HepG2 (cell line): ENCODE data around the gene BSG. TPM values are rescaled to one million over a fixed set of nuclear protein-coding genes. Genes with fewer than 3 reads are reported as not detected.

Source experiments
- CEBPG ChIP-seq: IDR thresholded peaks from 2 replicates; pipeline ENCODE4 v1.6.1; 2016
- FLYWCH1 ChIP-seq: sonication (generic); formaldehyde crosslinking; IDR thresholded peaks from 2 replicates; pipeline ENCODE4 v1.8.1; 2023; ENCODE audit warnings: mild to moderate bottlenecking, missing genetic modification reagents
- KAT8 ChIP-seq: IDR thresholded peaks from 2 replicates; pipeline ENCODE4 v1.6.1; 2016; ENCODE audit warnings: missing genetic modification reagents, missing compliant biosample characterization
- LCORL ChIP-seq, 2 experiments: fragments of 450-650 bp in 1 of 2; sonication (generic) in 1 of 2; formaldehyde crosslinking in 1 of 2; IDR thresholded peaks; 2 replicates each; pipeline versions ENCODE4 v1.5.0 to v1.6.1; 2017 to 2020; ENCODE audit warnings: antibody characterized with exemption in 1 of 2, missing genetic modification reagents in 1 of 2
- NFE2L1 ChIP-seq: sonication (generic); formaldehyde crosslinking; IDR thresholded peaks from 2 replicates; pipeline ENCODE4 v1.4.0; 2020; ENCODE audit warnings: missing genetic modification reagents, mild to moderate bottlenecking, borderline replicate concordance
- NPAS2 ChIP-seq: sonication (generic); formaldehyde crosslinking; IDR thresholded peaks from 2 replicates; pipeline ENCODE4 v1.8.0; 2022; ENCODE audit warnings: mild to moderate bottlenecking, missing genetic modification reagents, borderline replicate concordance
- REPIN1 ChIP-seq: sonication (generic); formaldehyde crosslinking; IDR thresholded peaks from 2 replicates; pipeline ENCODE4 v1.8.0; 2022; ENCODE audit warnings: missing genetic modification reagents, low read depth, mild to moderate bottlenecking, borderline replicate concordance
- ZNF234 ChIP-seq: sonication (generic); formaldehyde crosslinking; conservative IDR thresholded peaks from 2 replicates; pipeline ENCODE4 v1.5.1; 2020; ENCODE audit warnings: mild to moderate bottlenecking, missing genetic modification reagents
- ZNF563 ChIP-seq: sonication (generic); formaldehyde crosslinking; IDR thresholded peaks from 2 replicates; pipeline ENCODE4 v1.8.0; 2022; ENCODE audit warnings: mild to moderate bottlenecking, moderate library complexity, missing genetic modification reagents
- ZNF749 ChIP-seq: sonication (generic); formaldehyde crosslinking; IDR thresholded peaks from 2 replicates; pipeline ENCODE4 v1.8.0; 2022; ENCODE audit warnings: mild to moderate bottlenecking, missing genetic modification reagents, moderate library complexity, borderline replicate concordance
- ZNF777 ChIP-seq: sonication (generic); formaldehyde crosslinking; IDR thresholded peaks from 2 replicates; pipeline ENCODE4 v1.4.0; 2020; ENCODE audit warnings: missing genetic modification reagents
- polyA plus RNA-seq, 8 experiments: library from polyadenylated mRNA; depleted of rRNA in 3 of 8; stranded (reverse) in 7 of 8; unstranded in 1 of 8; fragments of >200 nt; fragmentation: Illumina TruSeq in 4 of 8; extraction: Trizol in 4 of 8; gene quantifications; 2 replicates each; pipeline versions ENCODE4 v1.2.1 to v1.2.3, GENCODE V29; 2011 to 2016; ENCODE audit warnings: low read depth in 4 of 8, missing spikeins in 1 of 8, mixed read lengths in 1 of 8; ENCODE audit not compliant: insufficient read depth in 1 of 8
- total RNA-seq, 5 experiments: library from RNA; depleted of rRNA; stranded (reverse); fragments of >200 nt; fragmentation: Illumina TruSeq; extraction: Trizol; gene quantifications; 2 replicates each; pipeline ENCODE4 v1.2.3, GENCODE V29; 2016; ENCODE audit warnings: low read depth in 1 of 5
- TF ChIP-seq, protein P1 (sequence below): sonication (generic); formaldehyde crosslinking; IDR thresholded peaks from 2 replicates; pipeline ENCODE4 v1.4.0; 2020; ENCODE audit warnings: missing genetic modification reagents
- TF ChIP-seq, protein P2 (sequence below): sonication (generic); formaldehyde crosslinking; IDR thresholded peaks from 2 replicates; pipeline ENCODE4 v1.5.1; 2020; ENCODE audit warnings: mild to moderate bottlenecking, missing genetic modification reagents, borderline replicate concordance
- TF ChIP-seq, protein P3 (sequence below): IDR thresholded peaks from 2 replicates; pipeline ENCODE4 v1.6.1; 2016
- TF ChIP-seq, protein P4 (sequence below): sonication (generic); formaldehyde crosslinking; IDR thresholded peaks from 2 replicates; pipeline ENCODE4 v1.5.1; 2020; ENCODE audit warnings: missing genetic modification reagents, mild to moderate bottlenecking, borderline replicate concordance
- TF ChIP-seq, protein P5 (sequence below): sonication (generic); formaldehyde crosslinking; IDR thresholded peaks from 2 replicates; pipeline ENCODE4 v1.4.0; 2020; ENCODE audit warnings: missing genetic modification reagents

Gene BSG
- total and polyA plus RNA-seq, 2 of the 13 experiments (the other 11 are each of a cell fraction or from before 2014, with no cell fraction given) = 309 to 754 TPM

DNA sequence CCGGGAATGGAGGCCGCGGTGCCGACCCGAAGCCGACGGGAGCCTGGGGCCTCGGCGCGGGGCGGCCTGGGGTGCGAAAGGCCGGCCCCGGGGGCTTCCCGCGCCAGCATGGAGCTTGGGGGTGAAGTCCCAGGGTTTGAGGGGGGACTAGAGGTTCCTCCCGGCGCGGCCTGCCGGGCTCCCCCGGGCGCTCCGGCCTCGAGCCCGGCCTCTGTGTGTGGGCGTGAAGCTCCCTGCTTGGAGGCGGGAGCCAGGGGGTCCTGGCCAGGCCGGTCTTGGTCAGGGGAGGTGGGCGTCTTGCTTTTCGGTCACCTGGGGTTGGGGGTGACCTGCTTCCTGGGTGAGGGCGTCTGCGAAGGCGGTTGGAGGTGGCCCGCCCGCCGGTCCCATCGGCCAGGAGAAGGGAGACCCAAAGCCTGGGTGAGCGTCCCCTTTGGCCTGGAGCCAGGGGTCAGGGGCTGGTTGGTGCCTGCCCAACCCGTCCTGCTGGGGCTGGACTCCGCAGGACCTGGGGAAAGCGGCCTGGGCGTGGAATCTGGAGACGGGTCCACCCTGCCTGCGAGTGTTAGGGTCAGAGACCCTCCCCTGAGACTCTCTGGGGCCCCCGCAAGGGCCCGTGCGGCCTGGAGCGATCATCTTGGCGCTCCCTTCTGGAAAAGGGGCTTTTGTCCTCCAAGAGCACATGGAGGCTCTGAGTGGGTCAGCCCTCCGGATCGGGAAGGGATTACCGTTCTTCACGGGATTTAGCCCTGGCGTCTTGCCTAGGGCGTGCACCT is 535 bp downstream of the BSG start (continued):
- TF ChIP-seq, protein P1, sequence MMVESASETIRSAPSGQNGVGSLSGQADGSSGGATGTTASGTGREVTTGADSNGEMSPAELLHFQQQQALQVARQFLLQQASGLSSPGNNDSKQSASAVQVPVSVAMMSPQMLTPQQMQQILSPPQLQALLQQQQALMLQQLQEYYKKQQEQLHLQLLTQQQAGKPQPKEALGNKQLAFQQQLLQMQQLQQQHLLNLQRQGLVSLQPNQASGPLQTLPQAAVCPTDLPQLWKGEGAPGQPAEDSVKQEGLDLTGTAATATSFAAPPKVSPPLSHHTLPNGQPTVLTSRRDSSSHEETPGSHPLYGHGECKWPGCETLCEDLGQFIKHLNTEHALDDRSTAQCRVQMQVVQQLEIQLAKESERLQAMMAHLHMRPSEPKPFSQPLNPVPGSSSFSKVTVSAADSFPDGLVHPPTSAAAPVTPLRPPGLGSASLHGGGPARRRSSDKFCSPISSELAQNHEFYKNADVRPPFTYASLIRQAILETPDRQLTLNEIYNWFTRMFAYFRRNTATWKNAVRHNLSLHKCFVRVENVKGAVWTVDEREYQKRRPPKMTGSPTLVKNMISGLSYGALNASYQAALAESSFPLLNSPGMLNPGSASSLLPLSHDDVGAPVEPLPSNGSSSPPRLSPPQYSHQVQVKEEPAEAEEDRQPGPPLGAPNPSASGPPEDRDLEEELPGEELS = no peak
- TF ChIP-seq, protein P2, sequence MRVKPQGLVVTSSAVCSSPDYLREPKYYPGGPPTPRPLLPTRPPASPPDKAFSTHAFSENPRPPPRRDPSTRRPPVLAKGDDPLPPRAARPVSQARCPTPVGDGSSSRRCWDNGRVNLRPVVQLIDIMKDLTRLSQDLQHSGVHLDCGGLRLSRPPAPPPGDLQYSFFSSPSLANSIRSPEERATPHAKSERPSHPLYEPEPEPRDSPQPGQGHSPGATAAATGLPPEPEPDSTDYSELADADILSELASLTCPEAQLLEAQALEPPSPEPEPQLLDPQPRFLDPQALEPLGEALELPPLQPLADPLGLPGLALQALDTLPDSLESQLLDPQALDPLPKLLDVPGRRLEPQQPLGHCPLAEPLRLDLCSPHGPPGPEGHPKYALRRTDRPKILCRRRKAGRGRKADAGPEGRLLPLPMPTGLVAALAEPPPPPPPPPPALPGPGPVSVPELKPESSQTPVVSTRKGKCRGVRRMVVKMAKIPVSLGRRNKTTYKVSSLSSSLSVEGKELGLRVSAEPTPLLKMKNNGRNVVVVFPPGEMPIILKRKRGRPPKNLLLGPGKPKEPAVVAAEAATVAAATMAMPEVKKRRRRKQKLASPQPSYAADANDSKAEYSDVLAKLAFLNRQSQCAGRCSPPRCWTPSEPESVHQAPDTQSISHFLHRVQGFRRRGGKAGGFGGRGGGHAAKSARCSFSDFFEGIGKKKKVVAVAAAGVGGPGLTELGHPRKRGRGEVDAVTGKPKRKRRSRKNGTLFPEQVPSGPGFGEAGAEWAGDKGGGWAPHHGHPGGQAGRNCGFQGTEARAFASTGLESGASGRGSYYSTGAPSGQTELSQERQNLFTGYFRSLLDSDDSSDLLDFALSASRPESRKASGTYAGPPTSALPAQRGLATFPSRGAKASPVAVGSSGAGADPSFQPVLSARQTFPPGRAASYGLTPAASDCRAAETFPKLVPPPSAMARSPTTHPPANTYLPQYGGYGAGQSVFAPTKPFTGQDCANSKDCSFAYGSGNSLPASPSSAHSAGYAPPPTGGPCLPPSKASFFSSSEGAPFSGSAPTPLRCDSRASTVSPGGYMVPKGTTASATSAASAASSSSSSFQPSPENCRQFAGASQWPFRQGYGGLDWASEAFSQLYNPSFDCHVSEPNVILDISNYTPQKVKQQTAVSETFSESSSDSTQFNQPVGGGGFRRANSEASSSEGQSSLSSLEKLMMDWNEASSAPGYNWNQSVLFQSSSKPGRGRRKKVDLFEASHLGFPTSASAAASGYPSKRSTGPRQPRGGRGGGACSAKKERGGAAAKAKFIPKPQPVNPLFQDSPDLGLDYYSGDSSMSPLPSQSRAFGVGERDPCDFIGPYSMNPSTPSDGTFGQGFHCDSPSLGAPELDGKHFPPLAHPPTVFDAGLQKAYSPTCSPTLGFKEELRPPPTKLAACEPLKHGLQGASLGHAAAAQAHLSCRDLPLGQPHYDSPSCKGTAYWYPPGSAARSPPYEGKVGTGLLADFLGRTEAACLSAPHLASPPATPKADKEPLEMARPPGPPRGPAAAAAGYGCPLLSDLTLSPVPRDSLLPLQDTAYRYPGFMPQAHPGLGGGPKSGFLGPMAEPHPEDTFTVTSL = no peak
- TF ChIP-seq NPAS2 (CRISPR knock-in tag) (no peak), ZNF563 (CRISPR knock-in tag) (peak; percentile 10; the same call in 1 of the 2 replicates), ZNF749 (CRISPR knock-in tag) (no peak), LCORL (IDR thresholded peaks at IDR 0.05) (no peak), LCORL (CRISPR knock-in tag; IDR thresholded peaks at IDR 0.05) (no peak), KAT8 (CRISPR knock-in tag) (0 out of 2 replicates have a peak, but pooled peaks have one; percentile 20), CEBPG (CRISPR knock-in tag) (no peak), REPIN1 (CRISPR knock-in tag) (no peak), ZNF777 (CRISPR knock-in tag) (no peak), NFE2L1 (CRISPR knock-in tag) (no peak), FLYWCH1 (no peak), ZNF234 (no peak)
- TF ChIP-seq, protein P3, sequence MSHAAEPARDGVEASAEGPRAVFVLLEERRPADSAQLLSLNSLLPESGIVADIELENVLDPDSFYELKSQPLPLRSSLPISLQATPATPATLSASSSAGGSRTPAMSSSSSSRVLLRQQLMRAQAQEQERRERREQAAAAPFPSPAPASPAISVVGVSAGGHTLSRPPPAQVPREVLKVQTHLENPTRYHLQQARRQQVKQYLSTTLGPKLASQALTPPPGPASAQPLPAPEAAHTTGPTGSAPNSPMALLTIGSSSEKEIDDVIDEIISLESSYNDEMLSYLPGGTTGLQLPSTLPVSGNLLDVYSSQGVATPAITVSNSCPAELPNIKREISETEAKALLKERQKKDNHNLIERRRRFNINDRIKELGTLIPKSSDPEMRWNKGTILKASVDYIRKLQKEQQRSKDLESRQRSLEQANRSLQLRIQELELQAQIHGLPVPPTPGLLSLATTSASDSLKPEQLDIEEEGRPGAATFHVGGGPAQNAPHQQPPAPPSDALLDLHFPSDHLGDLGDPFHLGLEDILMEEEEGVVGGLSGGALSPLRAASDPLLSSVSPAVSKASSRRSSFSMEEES = no peak
- TF ChIP-seq, protein P4, sequence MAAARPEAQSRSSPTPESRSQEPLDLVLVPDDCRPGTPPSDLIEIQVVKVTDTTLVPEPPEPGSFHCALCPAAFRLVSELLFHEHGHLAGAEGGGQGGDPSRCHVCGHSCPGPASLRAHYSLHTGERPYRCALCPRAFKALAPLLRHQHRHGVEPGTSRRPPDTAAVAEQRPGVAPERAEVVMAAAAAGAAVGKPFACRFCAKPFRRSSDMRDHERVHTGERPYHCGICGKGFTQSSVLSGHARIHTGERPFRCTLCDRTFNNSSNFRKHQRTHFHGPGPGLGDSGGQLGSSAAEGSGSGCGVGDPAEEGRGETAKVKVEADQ (CRISPR knock-in tag) = no peak; the same call in 1 of the 2 replicates
- TF ChIP-seq, protein P5, sequence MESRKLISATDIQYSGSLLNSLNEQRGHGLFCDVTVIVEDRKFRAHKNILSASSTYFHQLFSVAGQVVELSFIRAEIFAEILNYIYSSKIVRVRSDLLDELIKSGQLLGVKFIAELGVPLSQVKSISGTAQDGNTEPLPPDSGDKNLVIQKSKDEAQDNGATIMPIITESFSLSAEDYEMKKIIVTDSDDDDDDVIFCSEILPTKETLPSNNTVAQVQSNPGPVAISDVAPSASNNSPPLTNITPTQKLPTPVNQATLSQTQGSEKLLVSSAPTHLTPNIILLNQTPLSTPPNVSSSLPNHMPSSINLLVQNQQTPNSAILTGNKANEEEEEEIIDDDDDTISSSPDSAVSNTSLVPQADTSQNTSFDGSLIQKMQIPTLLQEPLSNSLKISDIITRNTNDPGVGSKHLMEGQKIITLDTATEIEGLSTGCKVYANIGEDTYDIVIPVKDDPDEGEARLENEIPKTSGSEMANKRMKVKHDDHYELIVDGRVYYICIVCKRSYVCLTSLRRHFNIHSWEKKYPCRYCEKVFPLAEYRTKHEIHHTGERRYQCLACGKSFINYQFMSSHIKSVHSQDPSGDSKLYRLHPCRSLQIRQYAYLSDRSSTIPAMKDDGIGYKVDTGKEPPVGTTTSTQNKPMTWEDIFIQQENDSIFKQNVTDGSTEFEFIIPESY (CRISPR knock-in tag) = no peak
